GM18907 (cell line): Measurements from ENCODE around the gene HOXB3.
A peak's percentile ranks its signal among the peaks of the same experiment; 100 is the strongest.

Source experiments
- ATAC-seq: cut with Tn5 transposase; IDR thresholded peaks from one replicate; pipeline ENCODE4 v1.9.1; 2021; ENCODE audit warnings: mild to moderate bottlenecking, moderate library complexity; ENCODE audit not compliant: unreplicated experiment

The HOXB3 gene

GRCh38 chr17:48530887-48531272 lies 59.2 kb downstream of the HOXB3 start, which contains the start of gene HOXB1:
HOXB1 (minus strand) TSS chr17:48531011; CDS start chr17:48530904, 107 bp downstream.
- ATAC-seq, result no peak

- no peak for ATAC-seq
Observed at GRCh38 chr17:48530208-48530886, 59.7 kb downstream of the HOXB3 start.

- no peak for ATAC-seq
Observed at GRCh38 chr17:48529683-48530009, 60.4 kb downstream of the HOXB3 start.

- no peak for ATAC-seq
Observed at GRCh38 chr17:48528936-48529682, 60.9 kb downstream of the HOXB3 start.

GRCh38 chr17:48528153-48528935 lies 61.7 kb downstream of the HOXB3 start:
- no peak for ATAC-seq

- ATAC-seq, result no peak
Observed at GRCh38 chr17:48527547-48527932, 62.5 kb downstream of the HOXB3 start.

GRCh38 chr17:48526608-48527546 lies 63.2 kb downstream of the HOXB3 start:
- no peak for ATAC-seq

GRCh38 chr17:48523010-48523409 lies 67.0 kb downstream of the HOXB3 start:
- no peak for ATAC-seq

GRCh38 chr17:48522031-48522653 lies 67.9 kb downstream of the HOXB3 start:
- ATAC-seq, result no peak

- no peak for ATAC-seq
Observed at GRCh38 chr17:48520631-48521079, 69.4 kb downstream of the HOXB3 start.

- no peak for ATAC-seq
Observed at GRCh38 chr17:48519427-48519826, 70.6 kb downstream of the HOXB3 start.

- no peak for ATAC-seq
Observed at GRCh38 chr17:48517478-48517877, 72.6 kb downstream of the HOXB3 start.

GRCh38 chr17:48515925-48516900 lies 73.8 kb downstream of the HOXB3 start:
- ATAC-seq, result no peak

GRCh38 chr17:48514477-48514876 lies 75.6 kb downstream of the HOXB3 start:
- ATAC-seq, result no peak

- no peak for ATAC-seq
Observed at GRCh38 chr17:48513666-48514455, 76.2 kb downstream of the HOXB3 start.

GRCh38 chr17:48513097-48513496 lies 76.9 kb downstream of the HOXB3 start:
- no peak for ATAC-seq

GRCh38 chr17:48510761-48511604 lies 79.1 kb downstream of the HOXB3 start:
- peak; percentile 54 for ATAC-seq
